ENCODE measurements around the gene SH3RF1. TPM values are rescaled to one million over a fixed set of nuclear protein-coding genes. Genes with fewer than 3 reads are reported as not detected.

The SH3RF1 gene
- total RNA-seq, 1 donor from 2014 or later = 35.2 TPM

DNA sequence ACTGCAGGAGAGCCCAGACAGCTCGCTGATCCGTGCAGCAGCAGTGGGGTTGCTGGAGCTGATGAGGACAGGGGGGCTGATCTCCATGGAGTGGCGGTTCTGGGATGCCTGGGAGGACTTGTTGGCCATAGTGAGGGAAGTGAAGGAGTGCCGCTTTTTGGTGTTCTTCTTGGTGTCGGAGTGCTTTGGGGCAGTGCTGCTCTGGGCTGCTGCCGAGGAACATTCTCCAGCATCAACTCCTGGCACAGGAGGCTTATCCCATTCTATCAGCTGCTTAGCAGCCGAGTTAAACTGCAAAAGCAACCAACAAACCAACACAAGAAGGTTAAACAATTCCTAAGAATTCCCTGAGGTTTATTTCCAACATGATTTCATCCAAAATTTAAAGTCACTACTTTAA lies 134.4 kb downstream of the SH3RF1 start:
- no peak overlapping the region for H3K27ac Mint-ChIP-seq (ENCODE audit: unreplicated experiment)
- no peaks in the 10 kb centered on the region for H3K36me3 Mint-ChIP-seq (ENCODE audit: unreplicated experiment)
- H3K4me1 Mint-ChIP-seq (ENCODE audit: low read depth, unreplicated experiment) = peaks cover 7% of the 10 kb centered on the region
- DNase-seq = no peak
- no peaks in the 10 kb centered on the region for H3K9me3 Mint-ChIP-seq (ENCODE audit: unreplicated experiment)
- no peaks in the 10 kb centered on the region for H3K27me3 Mint-ChIP-seq (ENCODE audit: unreplicated experiment)
- H3K4me3 Mint-ChIP-seq (ENCODE audit: unreplicated experiment) = no peak overlapping the region
- TF ChIP-seq, protein P1, sequence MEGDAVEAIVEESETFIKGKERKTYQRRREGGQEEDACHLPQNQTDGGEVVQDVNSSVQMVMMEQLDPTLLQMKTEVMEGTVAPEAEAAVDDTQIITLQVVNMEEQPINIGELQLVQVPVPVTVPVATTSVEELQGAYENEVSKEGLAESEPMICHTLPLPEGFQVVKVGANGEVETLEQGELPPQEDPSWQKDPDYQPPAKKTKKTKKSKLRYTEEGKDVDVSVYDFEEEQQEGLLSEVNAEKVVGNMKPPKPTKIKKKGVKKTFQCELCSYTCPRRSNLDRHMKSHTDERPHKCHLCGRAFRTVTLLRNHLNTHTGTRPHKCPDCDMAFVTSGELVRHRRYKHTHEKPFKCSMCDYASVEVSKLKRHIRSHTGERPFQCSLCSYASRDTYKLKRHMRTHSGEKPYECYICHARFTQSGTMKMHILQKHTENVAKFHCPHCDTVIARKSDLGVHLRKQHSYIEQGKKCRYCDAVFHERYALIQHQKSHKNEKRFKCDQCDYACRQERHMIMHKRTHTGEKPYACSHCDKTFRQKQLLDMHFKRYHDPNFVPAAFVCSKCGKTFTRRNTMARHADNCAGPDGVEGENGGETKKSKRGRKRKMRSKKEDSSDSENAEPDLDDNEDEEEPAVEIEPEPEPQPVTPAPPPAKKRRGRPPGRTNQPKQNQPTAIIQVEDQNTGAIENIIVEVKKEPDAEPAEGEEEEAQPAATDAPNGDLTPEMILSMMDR (IDR thresholded peaks at IDR 0.05; ENCODE audit: partially characterized antibody, unreplicated experiment) = no peak

DNA sequence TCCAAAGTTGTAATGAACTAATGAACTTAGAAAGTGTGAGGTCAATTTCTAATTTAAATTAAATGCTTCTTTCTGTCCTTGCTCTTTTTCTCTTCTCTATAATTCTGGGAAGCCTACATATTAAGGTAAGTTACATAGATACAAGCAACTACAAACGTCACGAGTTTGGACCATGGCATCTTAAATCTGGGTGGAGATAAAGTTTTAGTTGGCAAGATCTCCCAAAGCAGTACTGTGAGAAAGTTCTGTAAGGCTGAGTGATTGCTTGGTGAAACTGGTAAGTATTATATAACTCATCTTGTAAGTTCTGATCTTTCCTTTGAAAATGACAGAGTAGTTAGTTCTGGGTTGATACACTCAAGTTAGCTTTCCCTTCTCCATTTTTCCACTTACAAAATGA lies 135.0 kb downstream of the SH3RF1 start:
- H3K27me3 Mint-ChIP-seq (ENCODE audit: unreplicated experiment) = no peaks in the 10 kb centered on the region
- no peak overlapping the region for H3K4me3 Mint-ChIP-seq (ENCODE audit: unreplicated experiment)
- TF ChIP-seq, protein P1 (IDR thresholded peaks at IDR 0.05; ENCODE audit: partially characterized antibody, unreplicated experiment) = no peak
- no peaks in the 10 kb centered on the region for H3K36me3 Mint-ChIP-seq (ENCODE audit: unreplicated experiment)
- no peak overlapping the region for H3K27ac Mint-ChIP-seq (ENCODE audit: unreplicated experiment)
- H3K4me1 Mint-ChIP-seq (ENCODE audit: low read depth, unreplicated experiment) = peaks cover 7% of the 10 kb centered on the region
- no peak for DNase-seq
- no peaks in the 10 kb centered on the region for H3K9me3 Mint-ChIP-seq (ENCODE audit: unreplicated experiment)

DNA sequence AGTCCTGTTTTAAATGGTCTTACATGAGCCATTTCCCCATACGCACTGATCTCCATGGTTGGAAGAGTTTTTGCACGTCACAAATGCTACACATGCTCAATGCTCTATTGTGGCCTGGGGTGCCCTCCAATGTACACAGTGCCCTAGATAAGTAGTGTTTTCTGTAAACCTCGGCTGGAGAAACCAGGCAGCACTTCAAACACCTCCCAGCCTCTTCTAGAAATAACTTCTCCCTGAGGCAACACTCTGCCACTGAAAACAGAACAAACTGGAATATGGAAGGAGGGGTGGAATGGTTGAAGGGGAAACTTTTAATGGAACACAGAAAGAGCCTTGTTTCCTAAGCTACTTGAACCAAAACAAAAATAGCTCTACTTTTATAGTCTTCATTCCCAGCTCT lies 136.8 kb downstream of the SH3RF1 start:
- Mint-ChIP-seq H3K36me3 (ENCODE audit: unreplicated experiment) (peaks cover 4% of the 10 kb centered on the region), H3K4me3 (ENCODE audit: unreplicated experiment) (no peak overlapping the region), H3K27me3 (ENCODE audit: unreplicated experiment) (peaks cover 2% of the 10 kb centered on the region), H3K9me3 (ENCODE audit: unreplicated experiment) (no peaks in the 10 kb centered on the region), H3K27ac (ENCODE audit: unreplicated experiment) (no peak overlapping the region), H3K4me1 (ENCODE audit: low read depth, unreplicated experiment) (peaks cover 7% of the 10 kb centered on the region)
- no peak for DNase-seq
- TF ChIP-seq, protein P1 (IDR thresholded peaks at IDR 0.05; ENCODE audit: partially characterized antibody, unreplicated experiment) = no peak

DNA sequence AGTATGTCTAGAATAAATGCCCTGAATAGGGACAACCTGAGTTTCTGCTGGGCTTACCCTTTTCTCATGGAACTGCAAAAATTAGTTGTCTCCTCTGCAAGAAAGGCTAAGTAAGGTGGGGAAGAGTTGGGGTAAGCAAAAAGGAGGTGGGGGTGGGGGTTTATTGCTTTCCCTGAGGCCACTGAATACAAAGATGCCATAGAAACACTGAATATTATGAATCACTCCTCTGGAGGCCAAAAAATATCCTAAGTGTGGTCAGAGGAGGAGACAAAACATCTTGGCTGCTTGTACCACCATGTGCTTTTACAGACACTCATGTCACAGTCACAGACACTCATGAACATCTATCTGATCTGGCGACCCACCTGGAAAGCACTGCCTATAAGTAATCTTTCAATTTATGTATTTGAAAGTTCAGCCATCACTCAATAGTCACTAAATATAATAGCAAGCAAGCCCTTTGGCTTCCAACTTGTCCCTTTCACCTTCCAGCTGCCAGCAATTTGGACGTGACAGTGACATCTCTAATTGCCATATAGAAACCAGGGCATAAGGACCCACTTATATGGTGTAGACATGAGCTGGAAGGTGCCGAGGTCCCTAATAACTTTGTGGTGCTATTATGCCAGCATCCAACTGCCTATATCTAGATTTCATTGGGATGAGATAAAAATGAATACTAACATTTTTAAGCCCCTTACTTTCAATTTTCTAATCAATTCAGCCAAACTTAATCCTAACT lies 138.0 kb downstream of the SH3RF1 start:
- DNase-seq = no peak
- H3K9me3 Mint-ChIP-seq (ENCODE audit: unreplicated experiment) = no peaks in the 10 kb centered on the region
- peaks cover 7% of the 10 kb centered on the region for H3K4me1 Mint-ChIP-seq (ENCODE audit: low read depth, unreplicated experiment)
- H3K27me3 Mint-ChIP-seq (ENCODE audit: unreplicated experiment) = peaks cover 2% of the 10 kb centered on the region
- H3K36me3 Mint-ChIP-seq (ENCODE audit: unreplicated experiment) = peaks cover 4% of the 10 kb centered on the region
- TF ChIP-seq, protein P1 (IDR thresholded peaks at IDR 0.05; ENCODE audit: partially characterized antibody, unreplicated experiment) = no peak
- H3K4me3 Mint-ChIP-seq (ENCODE audit: unreplicated experiment) = no peak overlapping the region
- no peak overlapping the region for H3K27ac Mint-ChIP-seq (ENCODE audit: unreplicated experiment)

DNA sequence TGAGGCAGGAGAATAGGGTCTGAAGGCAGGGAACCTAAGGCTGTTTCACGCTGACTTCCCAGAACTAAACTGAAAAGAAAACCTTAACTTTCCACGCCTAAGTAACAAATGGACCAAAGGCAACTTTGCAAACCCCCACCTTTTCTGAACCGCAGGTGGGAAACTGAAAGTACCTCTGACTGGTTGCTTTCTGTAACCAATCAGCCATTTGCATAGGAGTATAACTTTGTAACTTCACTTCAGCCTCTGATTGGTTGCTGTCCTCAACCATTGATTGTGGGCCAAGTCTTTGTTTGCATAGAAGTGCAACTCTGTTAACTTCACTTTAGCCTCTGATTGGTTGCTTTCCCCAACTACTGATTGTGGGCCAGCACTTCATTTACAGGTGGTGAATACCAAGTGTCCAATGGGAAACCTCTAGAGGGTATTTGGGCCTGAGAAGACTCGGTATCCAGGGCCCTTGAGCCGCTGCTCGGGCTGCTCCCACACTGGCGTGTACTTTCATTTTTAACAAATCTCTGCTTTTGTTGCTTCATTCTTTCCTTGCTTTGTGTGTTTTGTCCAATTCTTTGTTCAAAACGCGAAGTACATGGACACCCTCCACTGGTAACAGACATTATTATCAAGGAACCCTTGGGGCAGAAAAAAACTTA lies 139.1 kb downstream of the SH3RF1 start:
- H3K27me3 Mint-ChIP-seq (ENCODE audit: unreplicated experiment) = peaks cover 2% of the 10 kb centered on the region
- no peak overlapping the region for H3K27ac Mint-ChIP-seq (ENCODE audit: unreplicated experiment)
- H3K9me3 Mint-ChIP-seq (ENCODE audit: unreplicated experiment) = no peaks in the 10 kb centered on the region
- no peaks in the 10 kb centered on the region for H3K4me1 Mint-ChIP-seq (ENCODE audit: low read depth, unreplicated experiment)
- TF ChIP-seq, protein P1 (IDR thresholded peaks at IDR 0.05; ENCODE audit: partially characterized antibody, unreplicated experiment) = no peak
- H3K4me3 Mint-ChIP-seq (ENCODE audit: unreplicated experiment) = no peak overlapping the region
- peaks cover 4% of the 10 kb centered on the region for H3K36me3 Mint-ChIP-seq (ENCODE audit: unreplicated experiment)
- no peak for DNase-seq

Measured in glutamatergic neuron (in vitro differentiated cells).